Measurements from ENCODE around the gene SLTM.
"Not testable (repeated sequence)": the region's sequence is repeated elsewhere in the genome, so short reads cannot be mapped to it uniquely, and the experiment has no call there.

SLTM gene

GRCh38 chr15:58864602-58865424, 68.7 kb downstream of the SLTM start:
- no peaks in the 10 kb centered on the region for H3K4me1 ChIP-seq
- no peak for DNase-seq
- H3K9me3 ChIP-seq: no peaks in the 10 kb centered on the region
- no peak overlapping the region for H3K4me3 ChIP-seq (ENCODE audit: low read depth, low read length)
- H3K27me3 ChIP-seq: no peaks in the 10 kb centered on the region
- TF ChIP-seq CTCF (IDR thresholded peaks at IDR 0.05; ENCODE audit: low read depth, low read length): no peak
- H3K36me3 ChIP-seq: no peaks in the 10 kb centered on the region

- H3K4me3 ChIP-seq (ENCODE audit: low read depth, low read length): no peak overlapping the region
- no peak for DNase-seq
- H3K27me3 ChIP-seq: no peaks in the 10 kb centered on the region
- TF ChIP-seq CTCF (IDR thresholded peaks at IDR 0.05; ENCODE audit: low read depth, low read length): no peak
- no peaks in the 10 kb centered on the region for H3K36me3 ChIP-seq
- no peaks in the 10 kb centered on the region for H3K9me3 ChIP-seq
- H3K4me1 ChIP-seq: no peaks in the 10 kb centered on the region
Measured at GRCh38 chr15:58862326-58862725, 71.2 kb downstream of the SLTM start.

GRCh38 chr15:58856621-58857020, 76.9 kb downstream of the SLTM start:
- DNase-seq; H3K9me3 ChIP-seq; H3K4me3 ChIP-seq (ENCODE audit: low read depth, low read length); H3K4me1 ChIP-seq; H3K27me3 ChIP-seq; H3K36me3 ChIP-seq: not testable (repeated sequence)

GRCh38 chr15:58856086-58856485, 77.4 kb downstream of the SLTM start:
- Histone ChIP-seq H3K27me3 (no peaks in the 10 kb centered on the region), H3K4me3 (ENCODE audit: low read depth, low read length) (no peak overlapping the region), H3K9me3 (no peaks in the 10 kb centered on the region), H3K36me3 (no peaks in the 10 kb centered on the region), H3K4me1 (no peaks in the 10 kb centered on the region)
- no peak for TF ChIP-seq CTCF (IDR thresholded peaks at IDR 0.05; ENCODE audit: low read depth, low read length)
- DNase-seq: no peak

GRCh38 chr15:58854593-58854992, 78.9 kb downstream of the SLTM start:
- Histone ChIP-seq H3K36me3 (no peaks in the 10 kb centered on the region), H3K9me3 (no peaks in the 10 kb centered on the region), H3K4me3 (ENCODE audit: low read depth, low read length) (no peak overlapping the region), H3K27me3 (no peaks in the 10 kb centered on the region), H3K4me1 (no peaks in the 10 kb centered on the region)
- DNase-seq: no peak
- no peak for TF ChIP-seq CTCF (IDR thresholded peaks at IDR 0.05; ENCODE audit: low read depth, low read length)

- no peak for DNase-seq
- Histone ChIP-seq H3K4me3 (ENCODE audit: low read depth, low read length) (no peak overlapping the region), H3K4me1 (no peaks in the 10 kb centered on the region), H3K9me3 (no peaks in the 10 kb centered on the region), H3K27me3 (no peaks in the 10 kb centered on the region), H3K36me3 (no peaks in the 10 kb centered on the region)
- peak; percentile 16 for TF ChIP-seq CTCF (IDR thresholded peaks at IDR 0.05; ENCODE audit: low read depth, low read length)
Measured at GRCh38 chr15:58852347-58852746, 81.1 kb downstream of the SLTM start.

GRCh38 chr15:58851205-58851604, 82.3 kb downstream of the SLTM start:
- H3K9me3 ChIP-seq; H3K27me3 ChIP-seq; H3K4me3 ChIP-seq (ENCODE audit: low read depth, low read length); H3K36me3 ChIP-seq; H3K4me1 ChIP-seq; DNase-seq: not testable (repeated sequence)

Measured in BE2C (cell line).